Measurements from ENCODE around the gene FAM156B. TPM values are rescaled to one million over a fixed set of nuclear protein-coding genes. Genes with fewer than 3 reads are reported as not detected.
A peak's percentile ranks its signal among the peaks of the same experiment; 100 is the strongest.
"Not testable (repeated sequence)": the region's sequence is repeated elsewhere in the genome, so short reads cannot be mapped to it uniquely, and the experiment has no call there.

Gene FAM156B
- total RNA-seq, 1 donor from 2014 or later, result 21.9 TPM

GRCh38 chrX:52923781-52924241, 26.7 kb downstream of the FAM156B start:
- Histone ChIP-seq H3K9ac (ENCODE audit: low read depth in 1 of 3, low read length in 3 of 3) (peak overlapping the region in 2 of 3 donors; percentile 28 to 40), H3K9me3 (ENCODE audit: control insufficient read depth in 3 of 3, low read length in 3 of 3) (no peaks in the 10 kb centered on the region), H3K36me3 (ENCODE audit: control insufficient read depth in 3 of 3, insufficient read depth in 3 of 3, low read length in 3 of 3) (no peaks in the 10 kb centered on the region), H3K4me1 (ENCODE audit: control insufficient read depth in 3 of 3, insufficient read depth in 3 of 3, low read length in 3 of 3) (peaks cover 5 to 26% (median 6%) of the 10 kb centered on the region in 3 donors), H3K4me3 (ENCODE audit: low read length in 3 of 3) (peak overlapping the region in 1 of 3 donors; percentile 4), H3K27ac (ENCODE audit: low read depth, low read length) (peak overlapping the region; percentile 61), H3K27me3 (ENCODE audit: control insufficient read depth in 3 of 3, insufficient read depth in 3 of 3, low read length in 3 of 3) (no peaks in the 10 kb centered on the region)

DNA sequence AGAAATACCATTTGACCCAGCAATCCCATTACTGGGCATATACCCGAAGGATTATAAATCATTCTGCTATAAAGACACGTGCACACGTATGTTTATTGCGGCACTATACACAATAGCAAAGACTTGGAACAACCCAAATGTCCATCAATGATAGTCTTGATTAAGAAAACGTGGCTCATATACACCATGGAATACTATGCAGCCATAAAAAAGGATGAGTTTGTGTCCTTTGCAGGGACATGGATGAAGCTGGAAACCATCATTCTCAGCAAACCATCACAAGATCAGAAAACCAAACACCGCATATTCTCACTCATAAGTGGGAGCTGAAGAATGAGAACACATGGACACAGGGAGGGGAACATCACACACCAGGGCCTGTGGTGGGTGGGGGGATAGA, 33.1 kb downstream of the FAM156B start:
- not testable (repeated sequence) for H3K9ac ChIP-seq (ENCODE audit: low read depth in 1 of 3, low read length in 3 of 3); H3K4me1 ChIP-seq (ENCODE audit: control insufficient read depth in 3 of 3, insufficient read depth in 3 of 3, low read length in 3 of 3); H3K27me3 ChIP-seq (ENCODE audit: control insufficient read depth in 3 of 3, insufficient read depth in 3 of 3, low read length in 3 of 3); H3K27ac ChIP-seq (ENCODE audit: low read depth, low read length); H3K36me3 ChIP-seq (ENCODE audit: control insufficient read depth in 3 of 3, insufficient read depth in 3 of 3, low read length in 3 of 3); H3K9me3 ChIP-seq (ENCODE audit: control insufficient read depth in 3 of 3, low read length in 3 of 3); H3K4me3 ChIP-seq (ENCODE audit: low read length in 3 of 3)

DNA sequence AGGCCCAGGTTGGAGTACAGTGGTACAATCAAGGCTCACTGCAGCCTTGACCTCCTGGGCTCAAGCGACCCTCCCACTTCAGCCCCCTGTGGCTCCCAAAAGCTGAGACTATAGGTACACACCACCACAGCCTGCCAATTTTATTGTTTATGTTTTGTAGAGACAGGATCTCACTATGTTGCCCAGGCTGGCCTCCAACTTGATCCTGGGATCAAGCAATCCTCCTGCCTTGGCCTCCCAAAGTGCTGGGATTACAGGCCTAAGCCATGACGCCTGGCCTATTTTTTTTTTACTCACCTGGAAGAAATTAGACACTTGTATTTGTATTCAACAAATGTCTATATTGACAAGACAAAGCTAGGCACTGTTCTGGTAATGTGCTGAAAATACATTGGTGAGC, 36.1 kb downstream of the FAM156B start:
- Histone ChIP-seq H3K36me3 (ENCODE audit: control insufficient read depth in 3 of 3, insufficient read depth in 3 of 3, low read length in 3 of 3) (no peaks in the 10 kb centered on the region), H3K27me3 (ENCODE audit: control insufficient read depth in 3 of 3, insufficient read depth in 3 of 3, low read length in 3 of 3) (no peaks in the 10 kb centered on the region), H3K27ac (ENCODE audit: low read depth, low read length) (no peak overlapping the region), H3K4me1 (ENCODE audit: control insufficient read depth in 3 of 3, insufficient read depth in 3 of 3, low read length in 3 of 3) (peaks cover 0 to 11% (median 4%) of the 10 kb centered on the region in 3 donors), H3K4me3 (ENCODE audit: low read length in 3 of 3) (no peak overlapping the region), H3K9me3 (ENCODE audit: control insufficient read depth in 3 of 3, low read length in 3 of 3) (no peaks in the 10 kb centered on the region), H3K9ac (ENCODE audit: low read depth in 1 of 3, low read length in 3 of 3) (no peak overlapping the region)

DNA sequence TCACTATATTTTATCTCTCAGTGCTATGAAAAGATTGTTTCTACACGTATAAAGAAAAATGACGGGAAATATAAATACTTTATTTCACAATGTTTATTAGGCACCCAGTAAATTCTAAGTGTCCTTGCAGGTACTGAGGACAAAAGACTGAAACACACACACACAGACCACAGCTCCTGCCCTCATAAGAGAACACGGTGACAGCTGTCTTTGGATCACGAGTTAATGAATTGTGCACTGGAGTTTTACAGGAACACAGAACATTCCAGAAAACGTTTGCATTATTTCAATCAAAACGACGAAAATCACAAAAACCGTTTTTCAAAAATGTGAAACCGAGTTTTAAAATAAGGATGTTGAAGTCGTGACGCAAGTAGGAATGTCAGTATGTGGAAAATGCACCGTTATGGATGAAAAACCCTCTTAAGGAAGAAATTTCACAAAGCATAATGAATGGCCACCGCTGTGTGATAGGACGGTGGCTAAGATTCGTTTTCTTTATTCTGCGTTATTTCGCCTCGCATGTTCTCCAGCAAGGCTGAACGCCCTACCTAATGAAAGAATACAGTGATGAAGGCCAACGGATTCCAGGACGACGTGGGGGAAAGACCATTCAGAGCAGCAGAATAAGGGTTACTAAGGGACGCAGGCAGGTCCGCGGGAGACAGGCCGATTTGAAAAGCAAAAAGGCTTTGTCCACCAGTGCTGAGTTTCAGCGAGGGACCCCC, 37.0 kb downstream of the FAM156B start:
- Histone ChIP-seq H3K27ac (ENCODE audit: low read depth, low read length) (peak overlapping the region; percentile 95), H3K4me1 (ENCODE audit: control insufficient read depth in 3 of 3, insufficient read depth in 3 of 3, low read length in 3 of 3) (peaks cover 0 to 11% (median 4%) of the 10 kb centered on the region in 3 donors), H3K9me3 (ENCODE audit: control insufficient read depth in 3 of 3, low read length in 3 of 3) (no peaks in the 10 kb centered on the region), H3K27me3 (ENCODE audit: control insufficient read depth in 3 of 3, insufficient read depth in 3 of 3, low read length in 3 of 3) (no peaks in the 10 kb centered on the region), H3K9ac (ENCODE audit: low read depth in 1 of 3, low read length in 3 of 3) (peak overlapping the region; percentile 59 to 99 (median 94)), H3K36me3 (ENCODE audit: control insufficient read depth in 3 of 3, insufficient read depth in 3 of 3, low read length in 3 of 3) (no peaks in the 10 kb centered on the region), H3K4me3 (ENCODE audit: low read length in 3 of 3) (peak overlapping the region; percentile 89 to 99 (median 89))

DNA sequence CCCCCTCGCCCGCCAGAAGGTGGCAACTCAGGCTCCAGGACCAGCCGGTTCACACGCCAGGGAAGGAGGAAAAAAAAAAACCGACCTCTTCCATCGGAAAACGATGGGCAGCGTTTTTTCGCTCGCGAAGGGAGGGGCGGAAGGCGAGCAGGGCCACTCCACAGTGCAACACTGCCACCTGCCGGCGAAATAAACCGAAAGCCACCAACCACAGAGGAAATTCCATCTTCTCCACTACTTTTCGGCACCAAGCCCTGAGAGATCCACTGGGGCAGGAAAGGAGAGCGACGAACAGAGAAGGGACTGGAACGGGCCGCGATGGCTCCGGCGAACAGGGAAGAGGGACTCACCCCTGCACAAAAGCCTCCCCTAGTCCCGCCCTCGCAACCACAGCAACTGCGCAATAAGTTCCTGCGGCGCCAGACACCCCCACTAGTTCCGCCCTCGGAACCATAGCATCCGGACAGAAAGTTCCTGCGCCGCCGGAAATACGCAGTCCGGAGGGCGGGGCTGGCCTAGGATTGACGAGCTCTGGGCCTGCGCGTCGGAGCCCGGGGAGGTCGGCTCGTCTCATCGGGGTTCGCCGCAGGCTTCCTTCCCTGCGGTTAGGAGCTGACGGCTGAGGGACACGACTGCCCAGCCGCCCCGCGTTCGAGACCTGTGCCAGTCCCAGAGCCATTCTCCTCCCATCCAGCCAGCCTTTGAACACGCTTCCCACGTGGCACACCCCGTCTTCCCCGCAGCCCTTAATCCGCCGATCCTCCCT, 37.8 kb downstream of the FAM156B start:
- Histone ChIP-seq H3K4me1 (ENCODE audit: control insufficient read depth in 3 of 3, insufficient read depth in 3 of 3, low read length in 3 of 3) (peaks cover 0 to 11% (median 4%) of the 10 kb centered on the region in 3 donors), H3K9me3 (ENCODE audit: control insufficient read depth in 3 of 3, low read length in 3 of 3) (no peaks in the 10 kb centered on the region), H3K9ac (ENCODE audit: low read depth in 1 of 3, low read length in 3 of 3) (peak overlapping the region; percentile 94 to 99 (median 95)), H3K4me3 (ENCODE audit: low read length in 3 of 3) (peak overlapping the region; percentile 89 to 99 (median 89)), H3K36me3 (ENCODE audit: control insufficient read depth in 3 of 3, insufficient read depth in 3 of 3, low read length in 3 of 3) (no peaks in the 10 kb centered on the region), H3K27ac (ENCODE audit: low read depth, low read length) (peak overlapping the region; percentile 95), H3K27me3 (ENCODE audit: control insufficient read depth in 3 of 3, insufficient read depth in 3 of 3, low read length in 3 of 3) (no peaks in the 10 kb centered on the region)

- Histone ChIP-seq H3K4me1 (ENCODE audit: control insufficient read depth in 3 of 3, insufficient read depth in 3 of 3, low read length in 3 of 3) (peaks cover 0 to 11% (median 4%) of the 10 kb centered on the region in 3 donors), H3K9ac (ENCODE audit: low read depth in 1 of 3, low read length in 3 of 3) (peak overlapping the region; percentile 94 to 99 (median 95)), H3K27ac (ENCODE audit: low read depth, low read length) (peak overlapping the region; percentile 95), H3K4me3 (ENCODE audit: low read length in 3 of 3) (peak overlapping the region; percentile 84 to 99 (median 89))
- not testable (repeated sequence) for H3K27me3 ChIP-seq (ENCODE audit: control insufficient read depth in 3 of 3, insufficient read depth in 3 of 3, low read length in 3 of 3); H3K9me3 ChIP-seq (ENCODE audit: control insufficient read depth in 3 of 3, low read length in 3 of 3); H3K36me3 ChIP-seq (ENCODE audit: control insufficient read depth in 3 of 3, insufficient read depth in 3 of 3, low read length in 3 of 3)
Measured at GRCh38 chrX:52935470-52935784, 38.3 kb downstream of the FAM156B start.

GRCh38 chrX:52940704-52941103, 43.6 kb downstream of the FAM156B start:
- H3K27ac ChIP-seq (ENCODE audit: low read depth, low read length); H3K9ac ChIP-seq (ENCODE audit: low read depth in 1 of 3, low read length in 3 of 3); H3K4me1 ChIP-seq (ENCODE audit: control insufficient read depth in 3 of 3, insufficient read depth in 3 of 3, low read length in 3 of 3); H3K9me3 ChIP-seq (ENCODE audit: control insufficient read depth in 3 of 3, low read length in 3 of 3); H3K4me3 ChIP-seq (ENCODE audit: low read length in 3 of 3); H3K27me3 ChIP-seq (ENCODE audit: control insufficient read depth in 3 of 3, insufficient read depth in 3 of 3, low read length in 3 of 3); H3K36me3 ChIP-seq (ENCODE audit: control insufficient read depth in 3 of 3, insufficient read depth in 3 of 3, low read length in 3 of 3): not testable (repeated sequence)

DNA sequence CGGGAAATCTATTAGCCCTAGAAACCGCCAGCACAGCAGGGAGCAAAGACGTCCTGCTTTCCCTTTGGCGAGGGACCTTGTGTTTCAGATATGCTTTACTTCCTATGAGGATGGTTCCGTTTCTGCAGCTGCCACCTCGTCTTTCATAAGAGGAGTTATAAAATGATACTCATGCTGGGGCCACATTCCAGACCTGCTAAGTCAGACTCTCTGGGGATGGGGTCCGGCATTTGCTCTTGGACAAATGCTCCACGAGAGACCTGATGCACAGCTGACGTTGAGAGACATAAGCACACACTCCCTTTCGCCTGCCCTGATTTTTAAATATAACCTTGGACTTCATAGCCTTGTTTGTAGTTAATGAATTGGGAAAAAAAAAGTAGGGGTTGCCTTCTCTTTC, 44.6 kb downstream of the FAM156B start:
- H3K36me3 ChIP-seq (ENCODE audit: control insufficient read depth in 3 of 3, insufficient read depth in 3 of 3, low read length in 3 of 3); H3K9ac ChIP-seq (ENCODE audit: low read depth in 1 of 3, low read length in 3 of 3); H3K27me3 ChIP-seq (ENCODE audit: control insufficient read depth in 3 of 3, insufficient read depth in 3 of 3, low read length in 3 of 3); H3K4me1 ChIP-seq (ENCODE audit: control insufficient read depth in 3 of 3, insufficient read depth in 3 of 3, low read length in 3 of 3); H3K27ac ChIP-seq (ENCODE audit: low read depth, low read length); H3K4me3 ChIP-seq (ENCODE audit: low read length in 3 of 3); H3K9me3 ChIP-seq (ENCODE audit: control insufficient read depth in 3 of 3, low read length in 3 of 3): not testable (repeated sequence)

DNA sequence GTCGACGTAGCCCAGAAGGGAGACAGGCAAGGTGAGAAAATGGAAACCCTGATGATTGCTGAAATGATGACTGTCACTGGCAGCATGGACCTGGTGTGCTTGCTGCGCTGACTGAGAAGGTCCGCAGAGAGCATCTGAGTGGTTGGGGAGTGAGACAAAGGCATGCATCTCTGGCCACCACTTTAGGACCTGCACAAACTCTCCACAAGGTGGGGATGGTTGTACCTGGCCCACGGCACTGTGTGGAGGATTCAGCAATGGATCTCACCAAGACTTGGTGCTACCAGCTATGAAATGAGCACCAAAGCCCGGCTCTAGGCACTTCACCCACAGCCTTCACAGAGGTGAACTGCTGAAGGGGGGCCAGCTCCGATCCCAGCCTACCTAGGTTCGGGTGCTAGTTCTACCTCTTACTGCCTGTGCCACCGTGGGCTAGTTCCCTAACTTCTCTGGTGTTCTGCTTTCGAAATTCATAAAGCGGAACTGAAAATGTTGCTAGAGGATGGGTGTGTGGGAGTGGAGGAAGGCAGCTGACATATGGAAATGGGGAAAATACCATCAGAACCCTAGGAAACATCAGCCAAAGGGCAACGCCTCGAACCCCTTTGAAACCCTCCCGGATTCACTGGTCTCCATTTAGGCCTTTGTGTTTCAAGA, 48.8 kb downstream of the FAM156B start:
- not testable (repeated sequence) for H3K27ac ChIP-seq (ENCODE audit: low read depth, low read length); H3K4me3 ChIP-seq (ENCODE audit: low read length in 3 of 3); H3K4me1 ChIP-seq (ENCODE audit: control insufficient read depth in 3 of 3, insufficient read depth in 3 of 3, low read length in 3 of 3); H3K9me3 ChIP-seq (ENCODE audit: control insufficient read depth in 3 of 3, low read length in 3 of 3); H3K9ac ChIP-seq (ENCODE audit: low read depth in 1 of 3, low read length in 3 of 3); H3K27me3 ChIP-seq (ENCODE audit: control insufficient read depth in 3 of 3, insufficient read depth in 3 of 3, low read length in 3 of 3); H3K36me3 ChIP-seq (ENCODE audit: control insufficient read depth in 3 of 3, insufficient read depth in 3 of 3, low read length in 3 of 3)

- not testable (repeated sequence) for H3K9ac ChIP-seq (ENCODE audit: low read depth in 1 of 3, low read length in 3 of 3); H3K27me3 ChIP-seq (ENCODE audit: control insufficient read depth in 3 of 3, insufficient read depth in 3 of 3, low read length in 3 of 3); H3K4me1 ChIP-seq (ENCODE audit: control insufficient read depth in 3 of 3, insufficient read depth in 3 of 3, low read length in 3 of 3); H3K4me3 ChIP-seq (ENCODE audit: low read length in 3 of 3); H3K27ac ChIP-seq (ENCODE audit: low read depth, low read length); H3K36me3 ChIP-seq (ENCODE audit: control insufficient read depth in 3 of 3, insufficient read depth in 3 of 3, low read length in 3 of 3); H3K9me3 ChIP-seq (ENCODE audit: control insufficient read depth in 3 of 3, low read length in 3 of 3)
Measured at GRCh38 chrX:52947501-52947900, 50.4 kb downstream of the FAM156B start.

Measured in skeletal muscle tissue (tissue), 4 donors.